HCT116 (cell line): ENCODE data around the gene DHRS7B. TPM values are rescaled to one million over a fixed set of nuclear protein-coding genes. Genes with fewer than 3 reads are reported as not detected.

ENCODE experiments used
- ATAC-seq: fragments of 200-7000 bp; cut with Tn5 transposase; 2 replicates; pipeline ENCODE4 v1.9.1; 2020; ENCODE audit warnings: mild to moderate bottlenecking, moderate library complexity
- BruUV-seq: library from RNA; stranded (reverse); fragments of 400-500 nt; replicated peaks from 2 replicates; lab custom pipeline; 2021; lab: Mats Ljungman, UMichigan
- CTCF ChIA-PET: fragments of 300-600 bp; sonication (Branson Sonifier 250); formaldehyde crosslinking; loops from one replicate; lab custom pipeline; 2021; ENCODE audit warnings: antibody characterized with exemption; lab: Charles Lee
- POLR2A ChIA-PET: fragments of 300-600, 350-600 bp; sonication (Branson Sonifier 250); formaldehyde crosslinking; loops from one replicate; lab custom pipeline; 2021; ENCODE audit warnings: antibody characterized with exemption; lab: Charles Lee
- RAD21 ChIA-PET, 2 experiments: fragments of 300-600 bp; sonication (Branson Sonifier 250); formaldehyde crosslinking; loops; one replicate each; lab custom pipeline; 2023; ENCODE audit warnings: low total read pairs in 2 of 2; ENCODE audit not compliant: uncharacterized antibody in 2 of 2, unreplicated experiment in 2 of 2, low non-redundant PET in 1 of 2; lab: Charles Lee
- DNase-seq: peaks from one replicate; pipeline ENCODE4 v3.0.0-alpha.2; 2010; ENCODE audit warnings: low read depth, low spot score
- H2AFZ ChIP-seq: fragments of 200-600 bp; shearing (Covaris generic), sonication (generic); 2 replicates; pipeline ENCODE4 v1.6.1; 2017; ENCODE audit warnings: low read depth, mixed run types, mixed read lengths, antibody characterized with exemption, low read length; ENCODE audit not compliant: poor library complexity, severe bottlenecking
- H3K27ac ChIP-seq: 2 replicates; pipeline ENCODE4 v1.5.1; 2012; ENCODE audit warnings: low read depth, low read length
- H3K27me3 ChIP-seq: fragments of 200-600 bp; sonication (generic); 2 replicates; pipeline ENCODE4 v1.6.1; 2016; ENCODE audit warnings: mixed run types, low read length, mixed read lengths; ENCODE audit not compliant: insufficient read depth
- H3K36me3 ChIP-seq, 2 experiments: fragments of 200-500 bp in 1 of 2; fragments of 200-600 bp in 1 of 2; sonication (Bioruptor generic) in 1 of 2; sonication (generic) in 1 of 2; 2 replicates each; pipeline versions ENCODE4 v1.5.1 to v1.6.1; 2014 to 2016; ENCODE audit warnings: low read length in 2 of 2, inconsistent platforms in 1 of 2, mixed read lengths in 1 of 2, mixed run types in 1 of 2; ENCODE audit not compliant: insufficient read depth in 2 of 2, control insufficient read depth in 1 of 2
- H3K4me1 ChIP-seq, 2 experiments: fragments of 200-600 bp in 1 of 2; sonication (generic) in 1 of 2; 2 replicates each; pipeline versions ENCODE4 v1.5.1 to v1.6.1; 2012 to 2017; ENCODE audit warnings: low read length in 2 of 2, inconsistent platforms in 1 of 2, mild to moderate bottlenecking in 1 of 2, mixed read lengths in 1 of 2, mixed run types in 1 of 2, moderate library complexity in 1 of 2; ENCODE audit not compliant: insufficient read depth in 2 of 2, control insufficient read depth in 1 of 2
- H3K4me2 ChIP-seq: fragments of 200-600 bp; sonication (generic); 2 replicates; pipeline ENCODE4 v1.6.1; 2017; ENCODE audit warnings: mixed run types, low read length, mixed read lengths
- H3K4me3 ChIP-seq, 2 experiments: fragments of 200-600 bp in 1 of 2; sonication (generic) in 1 of 2; replicated peaks in 1 of 2; 2 replicates each; pipeline ENCODE4 v1.5.1; 2011 to 2016; ENCODE audit warnings: low read length in 2 of 2, control low read depth in 1 of 2, low read depth in 1 of 2, mild to moderate bottlenecking in 1 of 2, mixed read lengths in 1 of 2, mixed run types in 1 of 2
- H3K79me2 ChIP-seq: fragments of 200-600 bp; sonication (generic); 2 replicates; pipeline ENCODE4 v1.6.1; 2017; ENCODE audit warnings: mild to moderate bottlenecking, mixed run types, low read length, moderate library complexity, mixed read lengths; ENCODE audit not compliant: insufficient read depth
- H3K9ac ChIP-seq: fragments of 200-600 bp; sonication (generic); 2 replicates; pipeline ENCODE4 v1.6.1; 2016; ENCODE audit warnings: low read length, mixed read lengths
- H3K9me2 ChIP-seq: fragments of 200-600 bp; sonication (generic), shearing (Covaris generic); 2 replicates; pipeline ENCODE4 v1.6.1; 2017; ENCODE audit warnings: mixed run types, mild to moderate bottlenecking, moderate library complexity; ENCODE audit not compliant: insufficient read depth
- H3K9me3 ChIP-seq, 2 experiments: fragments of 200-500 bp in 1 of 2; fragments of 200-600 bp in 1 of 2; sonication (Bioruptor generic) in 1 of 2; sonication (generic) in 1 of 2; 2 replicates each; pipeline ENCODE4 v1.6.1; 2014 to 2017; ENCODE audit warnings: low read length in 2 of 2, mixed read lengths in 2 of 2, inconsistent platforms in 1 of 2, low read depth in 1 of 2, mild to moderate bottlenecking in 1 of 2, mixed run types in 1 of 2, moderate library complexity in 1 of 2; ENCODE audit not compliant: control insufficient read depth in 1 of 2, insufficient read depth in 1 of 2
- H4K20me1 ChIP-seq: fragments of 200-600 bp; sonication (generic), shearing (Covaris generic); 2 replicates; pipeline ENCODE4 v1.6.1; 2017; ENCODE audit warnings: mixed run types, mild to moderate bottlenecking, moderate library complexity; ENCODE audit not compliant: insufficient read depth
- CBX3 ChIP-seq: IDR thresholded peaks from 2 replicates; pipeline ENCODE4 v1.6.1; 2012; ENCODE audit warnings: low read depth
- CEBPB ChIP-seq: IDR thresholded peaks from 2 replicates; pipeline ENCODE4 v1.6.1; 2012; ENCODE audit warnings: low read depth
- EZH2phosphoT487 ChIP-seq: fragments of 200-600 bp; IDR thresholded peaks from 2 replicates; pipeline ENCODE4 v1.6.1; 2018; ENCODE audit warnings: antibody characterized with exemption, borderline replicate concordance
- JUND ChIP-seq: IDR thresholded peaks from 2 replicates; pipeline ENCODE4 v1.6.1; 2012
- TCF7L2 ChIP-seq: IDR thresholded peaks from 2 replicates; pipeline ENCODE4 v1.7.0; 2011; ENCODE audit warnings: borderline replicate concordance, inconsistent platforms; ENCODE audit not compliant: insufficient read depth, insufficient read length; ENCODE audit errors: extremely low read depth
- intact Hi-C: fragments of 100-400 bp; cut with micrococcal nuclease; formaldehyde crosslinking; loops from 2 replicates; pipeline ENCODE4 v1.10.0; 2022
- total RNA-seq: library from RNA; stranded (reverse); gene quantifications from one replicate; pipeline ENCODE4 v1.2.1, GENCODE V29; 2021; ENCODE audit not compliant: unreplicated experiment
- TF ChIP-seq, protein P1 (sequence below): IDR thresholded peaks from 2 replicates; pipeline ENCODE4 v1.6.1; 2012
- TF ChIP-seq, protein P2 (sequence below), 3 experiments: fragments of 200-600 bp in 1 of 3; sonication (generic) in 1 of 3; IDR thresholded peaks in 2 of 3; conservative IDR thresholded peaks in 1 of 3; 2 replicates each; pipeline ENCODE4 v1.5.1; 2012 to 2017; ENCODE audit warnings: low read depth in 2 of 3, low read length in 2 of 3, antibody characterized with exemption in 1 of 3, borderline replicate concordance in 1 of 3, control low read depth in 1 of 3, mild to moderate bottlenecking in 1 of 3, mixed read lengths in 1 of 3, mixed run types in 1 of 3, moderate library complexity in 1 of 3; ENCODE audit not compliant: insufficient read depth in 1 of 3

DHRS7B gene
- total RNA-seq, 1 experiment from 2014 or later: 19.6 TPM

DNA sequence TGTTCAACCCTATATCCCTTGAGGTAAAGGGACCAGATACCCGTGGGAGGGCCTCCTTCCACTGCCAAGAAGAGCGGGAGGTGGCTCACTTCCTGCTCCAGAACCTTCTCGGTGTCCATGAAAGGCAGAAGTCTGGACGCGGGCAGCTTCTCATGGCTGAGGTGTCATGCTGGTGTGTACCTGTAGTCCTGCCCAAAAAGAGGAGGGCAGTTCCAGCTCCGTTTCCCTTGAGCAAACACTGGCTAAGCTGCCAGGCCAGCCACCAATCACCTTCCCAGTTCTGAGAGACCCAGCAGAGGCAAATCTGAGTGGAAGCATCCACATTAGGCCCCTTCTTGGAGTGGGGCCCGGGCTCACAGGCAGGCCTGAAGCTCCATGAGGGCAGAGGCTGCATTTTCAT is 81.6 kb downstream of the DHRS7B start:
- CTCF ChIA-PET: no interaction called here
- intact Hi-C loops: no loop called here

More for the DNA sequence above, 81.6 kb downstream of the DHRS7B start:
- TF ChIP-seq, protein P1, sequence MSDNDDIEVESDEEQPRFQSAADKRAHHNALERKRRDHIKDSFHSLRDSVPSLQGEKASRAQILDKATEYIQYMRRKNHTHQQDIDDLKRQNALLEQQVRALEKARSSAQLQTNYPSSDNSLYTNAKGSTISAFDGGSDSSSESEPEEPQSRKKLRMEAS: no peak
- TF ChIP-seq CBX3 (no peak), CEBPB (no peak), EZH2phosphoT487 (no peak), TCF7L2 (no peak), JUND (no peak)
- TF ChIP-seq, protein P2, sequence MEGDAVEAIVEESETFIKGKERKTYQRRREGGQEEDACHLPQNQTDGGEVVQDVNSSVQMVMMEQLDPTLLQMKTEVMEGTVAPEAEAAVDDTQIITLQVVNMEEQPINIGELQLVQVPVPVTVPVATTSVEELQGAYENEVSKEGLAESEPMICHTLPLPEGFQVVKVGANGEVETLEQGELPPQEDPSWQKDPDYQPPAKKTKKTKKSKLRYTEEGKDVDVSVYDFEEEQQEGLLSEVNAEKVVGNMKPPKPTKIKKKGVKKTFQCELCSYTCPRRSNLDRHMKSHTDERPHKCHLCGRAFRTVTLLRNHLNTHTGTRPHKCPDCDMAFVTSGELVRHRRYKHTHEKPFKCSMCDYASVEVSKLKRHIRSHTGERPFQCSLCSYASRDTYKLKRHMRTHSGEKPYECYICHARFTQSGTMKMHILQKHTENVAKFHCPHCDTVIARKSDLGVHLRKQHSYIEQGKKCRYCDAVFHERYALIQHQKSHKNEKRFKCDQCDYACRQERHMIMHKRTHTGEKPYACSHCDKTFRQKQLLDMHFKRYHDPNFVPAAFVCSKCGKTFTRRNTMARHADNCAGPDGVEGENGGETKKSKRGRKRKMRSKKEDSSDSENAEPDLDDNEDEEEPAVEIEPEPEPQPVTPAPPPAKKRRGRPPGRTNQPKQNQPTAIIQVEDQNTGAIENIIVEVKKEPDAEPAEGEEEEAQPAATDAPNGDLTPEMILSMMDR (IDR thresholded peaks at IDR 0.05 in 2 of 3, conservative IDR thresholded peaks at IDR 0.05 in 1 of 3; ENCODE audit: borderline replicate concordance in 1 of 3, insufficient read depth in 1 of 3, low read depth in 2 of 3, low read length in 2 of 3): no peak
- no TSS peak for BruUV-seq
- Histone ChIP-seq H3K36me3 (peaks cover 9 to 27% of the 10 kb centered on the region in 2 experiments; a peak in 2 of 4 replicates), H3K27ac (no peak overlapping the region), H3K27me3 (no peaks in the 10 kb centered on the region), H2AFZ (no peak overlapping the region), H3K4me3 (no peak overlapping the region), H3K79me2 (peaks cover 100% of the 10 kb centered on the region), H3K4me2 (no peak overlapping the region), H3K9ac (no peak overlapping the region), H3K9me3 (no peaks in the 10 kb centered on the region), H3K4me1 (peaks cover 7 to 12% of the 10 kb centered on the region in 2 experiments; a peak in 3 of 4 replicates), H4K20me1 (peaks cover 8% of the 10 kb centered on the region; the same call in 1 of the 2 replicates), H3K9me2 (no peaks in the 10 kb centered on the region)
- ChIA-PET RAD21 (no interaction called here), POLR2A (no interaction called here)
- DNase-seq: no peak
- ATAC-seq: no peak
